Spleen (tissue), 11 donors: Measurements from ENCODE around the gene PLEKHA7. TPM values are rescaled to one million over a fixed set of nuclear protein-coding genes. Genes with fewer than 3 reads are reported as not detected.

Experiments
- DNase-seq: peaks from one replicate; pipeline ENCODE4 v3.0.0-alpha.2; 2020
- H3K27ac ChIP-seq, 8 donors: fragments of 200-600 bp; sonication (generic) in 7 of 8; 1 replicate in 4 of 8; 2 replicates in 4 of 8; pipeline versions ENCODE4 v1.5.0 to v1.8.0; 2016 to 2021; ENCODE audit warnings: inconsistent platforms in 4 of 8, mild to moderate bottlenecking in 4 of 8, moderate library complexity in 1 of 8
- H3K27me3 ChIP-seq, 7 donors: fragments of 200-600 bp; sonication (generic) in 6 of 7; replicated peaks in 1 of 7; 1 replicate in 4 of 7; 2 replicates in 3 of 7; pipeline versions ENCODE4 v1.5.0 to v1.8.0; 2016 to 2021; ENCODE audit warnings: inconsistent platforms in 3 of 7, mild to moderate bottlenecking in 1 of 7
- H3K36me3 ChIP-seq, 6 donors: fragments of 200-600 bp; sonication (generic) in 5 of 6; 1 replicate in 4 of 6; 2 replicates in 2 of 6; pipeline versions ENCODE4 v1.5.0 to v1.8.0; 2016 to 2021; ENCODE audit warnings: inconsistent platforms in 2 of 6
- H3K4me1 ChIP-seq, 6 donors: fragments of 200-600 bp; sonication (generic) in 5 of 6; 1 replicate in 3 of 6; 2 replicates in 3 of 6; pipeline versions ENCODE4 v1.5.0 to v1.8.0; 2016 to 2021; ENCODE audit warnings: inconsistent platforms in 3 of 6
- H3K4me3 ChIP-seq, 8 donors: fragments of 200-600 bp; sonication (generic) in 7 of 8; 1 replicate in 4 of 8; 2 replicates in 4 of 8; pipeline versions ENCODE4 v1.5.0 to v1.8.0; 2016 to 2021; ENCODE audit warnings: inconsistent platforms in 4 of 8, mild to moderate bottlenecking in 4 of 8, moderate library complexity in 2 of 8
- H3K9me3 ChIP-seq, 8 donors: fragments of 200-600 bp; sonication (generic) in 7 of 8; 1 replicate in 4 of 8; 2 replicates in 4 of 8; pipeline versions ENCODE4 v1.5.0 to v1.8.0; 2016 to 2021; ENCODE audit warnings: inconsistent platforms in 4 of 8
- CTCF ChIP-seq, 11 experiments: fragments of 200-600 bp in 7 of 11; fragments of 450-650 bp in 4 of 11; sonication (generic) in 4 of 11; IDR thresholded peaks in 8 of 11; conservative IDR thresholded peaks in 3 of 11; 1 replicate in 7 of 11; 2 replicates in 4 of 11; pipeline versions ENCODE4 v1.4.0 to v1.8.0; 2016 to 2021; ENCODE audit warnings: antibody characterized with exemption in 11 of 11, inconsistent platforms in 4 of 11, mild to moderate bottlenecking in 1 of 11
- POLR2A ChIP-seq, 3 donors: fragments of 450-650 bp; IDR thresholded peaks; one replicate each; pipeline ENCODE4 v1.5.1; 2017; ENCODE audit warnings: antibody characterized with exemption in 3 of 3, mild to moderate bottlenecking in 1 of 3
- POLR2AphosphoS5 ChIP-seq, 3 donors: sonication (generic); formaldehyde crosslinking; IDR thresholded peaks; one replicate each; pipeline ENCODE4 v1.5.1; 2017; ENCODE audit warnings: antibody characterized with exemption in 3 of 3
- WGBS, 5 donors: extraction: QIAGEN DNeasy Blood & Tissue Kit in 3 of 5; methylation state at CpG; one replicate each; pipeline versions ENCODE4 v1.1.5 to v1.1.7; 2013 to 2018; 5-methylcytosine and 5-hydroxymethylcytosine counted together
- intact Hi-C: fragments of 100-400 bp; cut with DNase I; formaldehyde crosslinking; loops from one replicate; pipeline ENCODE4 v1.15.0; 2023; ENCODE audit warnings: low total_unique reads
- polyA plus RNA-seq, 3 donors: library from polyadenylated mRNA; stranded (reverse); fragments of 200-250 nt; gene quantifications; one replicate each; pipeline ENCODE4 v1.2.1, GENCODE V29; 2013
- total RNA-seq, 7 donors: library from RNA; depleted of rRNA in 3 of 7; stranded (reverse); fragments of >200 nt in 3 of 7; fragmentation: NEBNext Ultra II Directional in 4 of 7; extraction: Animal tissue kit (Norgen Biotek cat#: 25700) in 4 of 7; gene quantifications; one replicate each; pipeline versions ENCODE4 v1.1.0 to v1.2.1, GENCODE V29; 2016 to 2021
- donor health status: healthy with polysubstance abuse.
- donor health status: DM: no; HTN: no; CAD: no; lungs with moderate emphysema.
- donor health status: DM: no; HTN: no; CAD: no.
- donor health status: Bipolar disorder and iron deficiency.
- donor health status: healthy.
- donor health status: DM: no; HTN: no; CAD: no.
- donor health status: DM: yes; HTN: yes; CAD: no.

Gene PLEKHA7
- total and polyA plus RNA-seq, 10 donors = 1.8 to 12.8 (median 5.8) TPM

- intact Hi-C loops = no loop called here
- Histone ChIP-seq H3K4me3 (no peak overlapping the region), H3K27me3 (no peaks in the 10 kb centered on the region), H3K4me1 (peaks cover 0 to 56% (median 12%) of the 10 kb centered on the region in 6 donors), H3K27ac (peak overlapping the region in 2 of 8 donors; percentile 68), H3K9me3 (no peaks in the 10 kb centered on the region), H3K36me3 (no peaks in the 10 kb centered on the region)
- peak; percentile 42 for DNase-seq
- no peak for TF ChIP-seq POLR2A (IDR thresholded peaks at IDR 0.05)
- peak in 1 of 3 donors; percentile 13 for TF ChIP-seq POLR2AphosphoS5 (IDR thresholded peaks at IDR 0.05)
- WGBS, 5 donors = 30 to 67% (median 50%) methylated on average over 5 of the region's 5 CpGs
Observed at GRCh38 chr11:16813126-16813525, 201.1 kb downstream of the PLEKHA7 start.

- H3K27me3 ChIP-seq = no peaks in the 10 kb centered on the region
- H3K27ac ChIP-seq = no peak overlapping the region
- peaks cover 0 to 64% (median 17%) of the 10 kb centered on the region in 6 donors for H3K4me1 ChIP-seq
- H3K4me3 ChIP-seq = no peak overlapping the region
- intact Hi-C loops = no loop called here
- TF ChIP-seq POLR2AphosphoS5 (IDR thresholded peaks at IDR 0.05) (no peak), CTCF (IDR thresholded peaks at IDR 0.05 in 8 of 11, conservative IDR thresholded peaks at IDR 0.05 in 3 of 11) (no peak), POLR2A (IDR thresholded peaks at IDR 0.05) (no peak)
- peak; percentile 34 for DNase-seq
- 63 to 94% (median 91%) methylated on average over 5 of the region's 5 CpGs for WGBS, 5 donors
- H3K9me3 ChIP-seq = no peaks in the 10 kb centered on the region
- H3K36me3 ChIP-seq = no peaks in the 10 kb centered on the region
Observed at GRCh38 chr11:16812274-16812673, 201.9 kb downstream of the PLEKHA7 start.

- Histone ChIP-seq H3K27me3 (no peaks in the 10 kb centered on the region), H3K4me1 (peaks cover 0 to 67% (median 23%) of the 10 kb centered on the region in 6 donors), H3K36me3 (no peaks in the 10 kb centered on the region), H3K9me3 (no peaks in the 10 kb centered on the region), H3K4me3 (no peak overlapping the region), H3K27ac (no peak overlapping the region)
- intact Hi-C loops = no loop called here
- TF ChIP-seq POLR2AphosphoS5 (IDR thresholded peaks at IDR 0.05) (no peak), CTCF (IDR thresholded peaks at IDR 0.05 in 8 of 11, conservative IDR thresholded peaks at IDR 0.05 in 3 of 11) (no peak), POLR2A (IDR thresholded peaks at IDR 0.05) (no peak)
- peak; percentile 53 for DNase-seq
- 78 to 93% (median 89%) methylated on average over 3 of the region's 3 CpGs for WGBS, 5 donors
Observed at GRCh38 chr11:16811136-16812020, 202.8 kb downstream of the PLEKHA7 start.

GRCh38 chr11:16809886-16810668 is 204.1 kb downstream of the PLEKHA7 start:
- DNase-seq = peak; percentile 66
- Histone ChIP-seq H3K27me3 (no peaks in the 10 kb centered on the region), H3K4me3 (no peak overlapping the region), H3K27ac (peak overlapping the region in 1 of 8 donors; percentile 18), H3K9me3 (no peaks in the 10 kb centered on the region), H3K4me1 (peaks cover 0 to 74% (median 31%) of the 10 kb centered on the region in 6 donors), H3K36me3 (no peaks in the 10 kb centered on the region)
- WGBS, 5 donors = 55 to 76% (median 63%) methylated on average over 10 to 11 of the region's 11 CpGs
- intact Hi-C loops = no loop called here
- TF ChIP-seq POLR2A (IDR thresholded peaks at IDR 0.05) = no peak
- no peak for TF ChIP-seq POLR2AphosphoS5 (IDR thresholded peaks at IDR 0.05)
- TF ChIP-seq CTCF (IDR thresholded peaks at IDR 0.05 in 8 of 11, conservative IDR thresholded peaks at IDR 0.05 in 3 of 11) = no peak
